Measurements from ENCODE around the gene MFAP4. TPM values are rescaled to one million over a fixed set of nuclear protein-coding genes. Genes with fewer than 3 reads are reported as not detected.

Gene MFAP4
- 10 to 100 TPM; 24.0 to 55.7 TPM for total RNA-seq
- polyA plus RNA-seq (ENCODE audit: insufficient read depth, low read depth, low replicate concordance): 108 TPM
- long read RNA-seq, donor 1, transcript MFAP4-201 (6 exons, 1,873 nt): major isoform, 124 of 167 reads
- long read RNA-seq, donor 1, transcript MFAP4-203 (5 exons, 1,876 nt): minor isoform, 12 of 167 reads
- long read RNA-seq, donor 1, partial matches to known transcripts: 28 of 167 reads
- long read RNA-seq, donor 1, other reads (novel, unspliced or antisense): 0 of 167 reads
- long read RNA-seq, donor 2, transcript MFAP4-203 (5 exons, 1,876 nt): minor isoform, 10 of 76 reads
- long read RNA-seq, donor 2, transcript MFAP4-201 (6 exons, 1,873 nt): major isoform, 55 of 76 reads
- long read RNA-seq, donor 2, partial matches to known transcripts: 7 of 76 reads
- long read RNA-seq, donor 2, other reads (novel, unspliced or antisense): 0 of 76 reads

- no peaks in the 10 kb centered on the region for H3K27me3 ChIP-seq
- WGBS, 2 donors: 32 to 43% methylated on average over 7 to 22 of the region's 22 CpGs
- DNase-seq: peak; percentile 74
- peaks cover 64% of the 10 kb centered on the region for H3K4me1 ChIP-seq
- no peaks in the 10 kb centered on the region for H3K36me3 ChIP-seq (ENCODE audit: low read depth, missing control alignments)
- TF ChIP-seq POLR2A (IDR thresholded peaks at IDR 0.05): no peak
- no peak for TF ChIP-seq CTCF (IDR thresholded peaks at IDR 0.05)
- intact Hi-C loops (cut with DNase I; ENCODE audit: low total_unique reads): no loop called here
- no peak within 1 kb of the TSS for H3K4me3 ChIP-seq
- peak within 1 kb of the TSS; percentile 79 to 87 for H3K27ac ChIP-seq
- H3K9me3 ChIP-seq: no peaks in the 10 kb centered on the region
Observed at GRCh38 chr17:19386974-19387920, at the start of gene MFAP4. Gene MFAP4, minus strand, starts transcription at chr17:19387190. Its CDS starts 35 bp downstream, at chr17:19387155.

GRCh38 chr17:19433727-19434340, 46.8 kb upstream of the MFAP4 start:
- WGBS, 2 donors: 89 to 94% methylated on average over 2 of the region's 2 CpGs
- Histone ChIP-seq H3K27me3 (no peaks in the 10 kb centered on the region), H3K36me3 (ENCODE audit: low read depth, missing control alignments) (no peaks in the 10 kb centered on the region), H3K9me3 (no peaks in the 10 kb centered on the region), H3K4me1 (no peaks in the 10 kb centered on the region), H3K27ac (no peak overlapping the region), H3K4me3 (no peak overlapping the region)
- TF ChIP-seq POLR2A (IDR thresholded peaks at IDR 0.05) (no peak), CTCF (IDR thresholded peaks at IDR 0.05) (no peak)
- intact Hi-C loops (cut with DNase I; ENCODE audit: low total_unique reads): no loop called here
- DNase-seq: no peak

GRCh38 chr17:19433255-19433654, 46.3 kb upstream of the MFAP4 start:
- intact Hi-C loops (cut with DNase I; ENCODE audit: low total_unique reads): no loop called here
- no peak for DNase-seq
- Histone ChIP-seq H3K4me3 (no peak overlapping the region), H3K9me3 (no peaks in the 10 kb centered on the region), H3K27ac (no peak overlapping the region), H3K36me3 (ENCODE audit: low read depth, missing control alignments) (no peaks in the 10 kb centered on the region), H3K27me3 (no peaks in the 10 kb centered on the region), H3K4me1 (no peaks in the 10 kb centered on the region)
- TF ChIP-seq POLR2A (IDR thresholded peaks at IDR 0.05) (no peak), CTCF (IDR thresholded peaks at IDR 0.05) (no peak)
- 84 to 87% methylated on average over 5 of the region's 5 CpGs for WGBS, 2 donors

- H3K27ac ChIP-seq: no peak overlapping the region
- no peaks in the 10 kb centered on the region for H3K36me3 ChIP-seq (ENCODE audit: low read depth, missing control alignments)
- H3K9me3 ChIP-seq: no peaks in the 10 kb centered on the region
- 84 to 86% methylated on average over 3 of the region's 3 CpGs for WGBS, 2 donors
- no peaks in the 10 kb centered on the region for H3K4me1 ChIP-seq
- intact Hi-C loops (cut with DNase I; ENCODE audit: low total_unique reads): no loop called here
- no peak overlapping the region for H3K4me3 ChIP-seq
- no peak for DNase-seq
- TF ChIP-seq CTCF (IDR thresholded peaks at IDR 0.05) (no peak), POLR2A (IDR thresholded peaks at IDR 0.05) (no peak)
- H3K27me3 ChIP-seq: no peaks in the 10 kb centered on the region
Observed at GRCh38 chr17:19431691-19432090, 44.7 kb upstream of the MFAP4 start.
